Activated CD4-positive, alpha-beta memory T cell treated with anti-CD3 and anti-CD28 coated beads, Interleukin-2, amount 10 ng/mL, durations not matched to agents 7 days and 5 days (primary cell): ENCODE results near the gene HOXD10. TPM values are rescaled to one million over a fixed set of nuclear protein-coding genes. Genes with fewer than 3 reads are reported as not detected.

Experiments
- CTCF ChIA-PET: fragments of 350-600 bp; sonication (Branson Sonifier 250); formaldehyde crosslinking; loops from one replicate; lab custom pipeline; 2021; ENCODE audit warnings: antibody characterized with exemption, inconsistent platforms; lab: Charles Lee
- POLR2A ChIA-PET: fragments of 350-600 bp; sonication (Branson Sonifier 250); formaldehyde crosslinking; loops from one replicate; lab custom pipeline; 2021; ENCODE audit warnings: antibody characterized with exemption; lab: Charles Lee
- DNase-seq: peaks from one replicate; pipeline ENCODE4 v3.0.0-alpha.2; 2020
- H3K27ac Mint-ChIP-seq: one replicate; pipeline ENCODE4 v1.8.0; 2021; ENCODE audit warnings: mild to moderate bottlenecking, mixed read lengths
- H3K27me3 Mint-ChIP-seq: one replicate; pipeline ENCODE4 v1.8.0; 2021; ENCODE audit warnings: mixed read lengths
- H3K36me3 Mint-ChIP-seq: one replicate; pipeline ENCODE4 v1.8.0; 2021; ENCODE audit warnings: low read depth, mixed read lengths
- H3K4me1 Mint-ChIP-seq: one replicate; pipeline ENCODE4 v1.8.0; 2021; ENCODE audit warnings: mixed read lengths
- H3K4me3 Mint-ChIP-seq: one replicate; pipeline ENCODE4 v1.8.0; 2021; ENCODE audit warnings: mild to moderate bottlenecking, mixed read lengths
- H3K9me3 Mint-ChIP-seq: one replicate; pipeline ENCODE4 v1.8.0; 2021; ENCODE audit warnings: mixed read lengths
- total RNA-seq, 2 experiments: library from RNA; stranded (reverse); gene quantifications; one replicate each; pipeline ENCODE4 v1.2.3, GENCODE V29; 2021

Gene HOXD10
- total RNA-seq, 2 experiments from 2014 or later, result not detected

GRCh38 chr2:176085861-176086771 is 30.5 kb upstream of the HOXD10 start:
- no peak overlapping the region for H3K27ac Mint-ChIP-seq
- H3K9me3 Mint-ChIP-seq, result no peaks in the 10 kb centered on the region
- peak; percentile 19 for DNase-seq
- H3K4me3 Mint-ChIP-seq, result no peak overlapping the region
- peaks cover 92% of the 10 kb centered on the region for H3K27me3 Mint-ChIP-seq
- H3K36me3 Mint-ChIP-seq, result peaks cover 6% of the 10 kb centered on the region
- CTCF ChIA-PET, result interaction anchor here (1.1 to 1.3 kb wide), 2 partner anchors 10 to 396 kb away, joined by 4 to 6 read pairs; no protein-coding TSS in a partner anchor
- POLR2A ChIA-PET, result no interaction called here
- peaks cover 4% of the 10 kb centered on the region for H3K4me1 Mint-ChIP-seq

GRCh38 chr2:176087330-176088047 is 29.1 kb upstream of the HOXD10 start:
- no peaks in the 10 kb centered on the region for H3K9me3 Mint-ChIP-seq
- H3K36me3 Mint-ChIP-seq, result peaks cover 6% of the 10 kb centered on the region
- CTCF ChIA-PET, result interaction anchor here (1.0 to 1.9 kb wide), 2 partner anchors 40 to 397 kb away, joined by 5 to 7 read pairs; no protein-coding TSS in a partner anchor
- peak; percentile 11 for DNase-seq
- H3K4me1 Mint-ChIP-seq, result peaks cover 8% of the 10 kb centered on the region
- peaks cover 93% of the 10 kb centered on the region for H3K27me3 Mint-ChIP-seq
- POLR2A ChIA-PET, result no interaction called here
- H3K4me3 Mint-ChIP-seq, result no peak overlapping the region
- no peak overlapping the region for H3K27ac Mint-ChIP-seq

GRCh38 chr2:176088048-176088936 is 28.3 kb upstream of the HOXD10 start:
- Mint-ChIP-seq H3K36me3 (peaks cover 6% of the 10 kb centered on the region), H3K27me3 (peaks cover 88% of the 10 kb centered on the region), H3K27ac (no peak overlapping the region), H3K4me3 (peak overlapping the region; percentile 39), H3K9me3 (no peaks in the 10 kb centered on the region), H3K4me1 (peaks cover 8% of the 10 kb centered on the region)
- DNase-seq, result peak; percentile 31
- CTCF ChIA-PET, result interaction anchor here (1.0 to 1.9 kb wide), 3 partner anchors 22 to 398 kb away, joined by 3 to 7 read pairs (median 5); no protein-coding TSS in a partner anchor
- POLR2A ChIA-PET, result no interaction called here

GRCh38 chr2:176088937-176089842 is 27.4 kb upstream of the HOXD10 start:
- H3K36me3 Mint-ChIP-seq, result peaks cover 4% of the 10 kb centered on the region
- no peak overlapping the region for H3K27ac Mint-ChIP-seq
- no peaks in the 10 kb centered on the region for H3K9me3 Mint-ChIP-seq
- no peak for DNase-seq
- ChIA-PET CTCF (interaction anchor here (1.1 to 1.9 kb wide), 2 partner anchors 21 to 38 kb away, joined by 3 to 7 read pairs; no protein-coding TSS in a partner anchor), POLR2A (no interaction called here)
- H3K27me3 Mint-ChIP-seq, result peaks cover 89% of the 10 kb centered on the region
- no peak overlapping the region for H3K4me3 Mint-ChIP-seq
- peaks cover 8% of the 10 kb centered on the region for H3K4me1 Mint-ChIP-seq

GRCh38 chr2:176089843-176090395 is 26.7 kb upstream of the HOXD10 start:
- no peaks in the 10 kb centered on the region for H3K9me3 Mint-ChIP-seq
- ChIA-PET POLR2A (no interaction called here), CTCF (no interaction called here)
- no peak for DNase-seq
- no peak overlapping the region for H3K27ac Mint-ChIP-seq
- H3K4me1 Mint-ChIP-seq, result peaks cover 8% of the 10 kb centered on the region
- no peak overlapping the region for H3K4me3 Mint-ChIP-seq
- H3K27me3 Mint-ChIP-seq, result peaks cover 90% of the 10 kb centered on the region
- H3K36me3 Mint-ChIP-seq, result peaks cover 4% of the 10 kb centered on the region

GRCh38 chr2:176090862-176091261 is 25.7 kb upstream of the HOXD10 start:
- CTCF ChIA-PET, result no interaction called here
- Mint-ChIP-seq H3K4me1 (peaks cover 8% of the 10 kb centered on the region), H3K36me3 (peaks cover 4% of the 10 kb centered on the region), H3K27me3 (peaks cover 91% of the 10 kb centered on the region), H3K27ac (no peak overlapping the region), H3K4me3 (no peak overlapping the region), H3K9me3 (no peaks in the 10 kb centered on the region)
- no peak for DNase-seq
- POLR2A ChIA-PET, result no interaction called here

GRCh38 chr2:176091329-176092258 is 25.0 kb upstream of the HOXD10 start:
- peaks cover 92% of the 10 kb centered on the region for H3K27me3 Mint-ChIP-seq
- no peaks in the 10 kb centered on the region for H3K9me3 Mint-ChIP-seq
- ChIA-PET CTCF (no interaction called here), POLR2A (no interaction called here)
- no peak for DNase-seq
- no peak overlapping the region for H3K4me3 Mint-ChIP-seq
- H3K4me1 Mint-ChIP-seq, result peaks cover 13% of the 10 kb centered on the region
- peak overlapping the region; percentile 47 for H3K27ac Mint-ChIP-seq
- peaks cover 4% of the 10 kb centered on the region for H3K36me3 Mint-ChIP-seq

- Mint-ChIP-seq H3K27ac (peak within 1 kb of the TSS; percentile 47), H3K36me3 (peaks cover 4% of the 10 kb centered on the region), H3K9me3 (no peaks in the 10 kb centered on the region), H3K4me1 (peaks cover 21% of the 10 kb centered on the region), H3K4me3 (no peak within 1 kb of the TSS), H3K27me3 (peaks cover 92% of the 10 kb centered on the region)
- ChIA-PET POLR2A (no interaction called here), CTCF (no interaction called here)
- no peak for DNase-seq
Observed at GRCh38 chr2:176092270-176093144, 24.1 kb upstream of the HOXD10 start, which contains the start of gene HOXD13. HOXD13 (plus strand) TSS chr2:176092721; CDS start chr2:176092891, 170 bp downstream.

GRCh38 chr2:176093145-176093897 is 23.3 kb upstream of the HOXD10 start:
- no peak for DNase-seq
- ChIA-PET POLR2A (no interaction called here), CTCF (interaction anchor here (0.9 to 1.2 kb wide), 2 partner anchors 10 to 403 kb away, joined by 4 to 6 read pairs; no protein-coding TSS in a partner anchor)
- no peak overlapping the region for H3K4me3 Mint-ChIP-seq
- peaks cover 4% of the 10 kb centered on the region for H3K36me3 Mint-ChIP-seq
- no peak overlapping the region for H3K27ac Mint-ChIP-seq
- no peaks in the 10 kb centered on the region for H3K9me3 Mint-ChIP-seq
- H3K27me3 Mint-ChIP-seq, result peaks cover 92% of the 10 kb centered on the region
- peaks cover 23% of the 10 kb centered on the region for H3K4me1 Mint-ChIP-seq
